ENCODE data around the gene LSM12.
A peak's percentile ranks its signal among the peaks of the same experiment; 100 is the strongest.
"Not testable (repeated sequence)": the region's sequence is repeated elsewhere in the genome, so short reads cannot be mapped to it uniquely, and the experiment has no call there.

The LSM12 gene

DNA sequence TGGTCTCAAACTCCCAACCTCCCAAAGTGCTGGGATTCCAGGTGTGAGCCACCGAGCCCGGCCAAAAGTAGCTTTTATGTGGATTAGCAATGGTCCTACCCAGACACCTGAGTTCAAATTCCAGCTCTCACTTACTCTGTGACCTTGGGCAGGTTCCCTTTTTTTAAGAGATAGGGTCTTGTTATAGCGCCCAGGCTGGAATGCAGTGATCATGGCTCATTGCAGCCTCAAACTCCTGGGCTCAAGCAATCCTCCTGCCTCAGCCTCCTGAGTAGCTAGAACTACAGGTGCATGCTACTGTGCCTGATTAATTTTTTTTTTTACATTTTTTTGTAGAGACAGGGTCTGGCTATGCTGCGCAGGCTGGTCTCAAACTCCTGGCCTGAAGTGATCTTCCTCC, 40.3 kb upstream of the LSM12 start:
- no peak for DNase-seq (ENCODE audit: low read depth)
- H3K4me3 ChIP-seq (ENCODE audit: control insufficient read depth, low read depth, low read length) = no peak overlapping the region
- TF ChIP-seq, protein P1, sequence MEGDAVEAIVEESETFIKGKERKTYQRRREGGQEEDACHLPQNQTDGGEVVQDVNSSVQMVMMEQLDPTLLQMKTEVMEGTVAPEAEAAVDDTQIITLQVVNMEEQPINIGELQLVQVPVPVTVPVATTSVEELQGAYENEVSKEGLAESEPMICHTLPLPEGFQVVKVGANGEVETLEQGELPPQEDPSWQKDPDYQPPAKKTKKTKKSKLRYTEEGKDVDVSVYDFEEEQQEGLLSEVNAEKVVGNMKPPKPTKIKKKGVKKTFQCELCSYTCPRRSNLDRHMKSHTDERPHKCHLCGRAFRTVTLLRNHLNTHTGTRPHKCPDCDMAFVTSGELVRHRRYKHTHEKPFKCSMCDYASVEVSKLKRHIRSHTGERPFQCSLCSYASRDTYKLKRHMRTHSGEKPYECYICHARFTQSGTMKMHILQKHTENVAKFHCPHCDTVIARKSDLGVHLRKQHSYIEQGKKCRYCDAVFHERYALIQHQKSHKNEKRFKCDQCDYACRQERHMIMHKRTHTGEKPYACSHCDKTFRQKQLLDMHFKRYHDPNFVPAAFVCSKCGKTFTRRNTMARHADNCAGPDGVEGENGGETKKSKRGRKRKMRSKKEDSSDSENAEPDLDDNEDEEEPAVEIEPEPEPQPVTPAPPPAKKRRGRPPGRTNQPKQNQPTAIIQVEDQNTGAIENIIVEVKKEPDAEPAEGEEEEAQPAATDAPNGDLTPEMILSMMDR (IDR thresholded peaks at IDR 0.05; ENCODE audit: control insufficient read depth, insufficient read depth, low read depth, low read length, missing control alignments) = no peak

DNA sequence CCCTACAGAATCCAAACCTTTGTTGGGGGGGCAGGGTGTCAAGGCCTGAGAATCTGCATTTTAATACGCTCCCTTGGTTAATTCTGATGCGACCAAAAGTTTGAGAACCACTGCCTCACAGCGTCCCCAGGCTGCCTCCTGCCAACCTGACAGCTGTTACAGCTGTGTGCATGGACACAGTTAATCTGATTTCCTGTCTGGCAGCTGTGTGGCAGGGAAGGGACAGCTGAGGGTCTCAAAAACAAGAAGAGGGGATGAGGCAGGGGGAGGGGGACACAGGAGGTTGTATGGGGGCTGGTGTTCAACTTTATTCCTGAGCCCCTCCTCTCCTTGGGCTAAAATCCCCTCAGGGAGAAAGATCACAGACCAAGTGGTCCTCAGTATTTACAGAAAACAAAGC, 39.5 kb upstream of the LSM12 start:
- DNase-seq (ENCODE audit: low read depth) = no peak
- TF ChIP-seq, protein P1 (IDR thresholded peaks at IDR 0.05; ENCODE audit: control insufficient read depth, insufficient read depth, low read depth, low read length, missing control alignments) = no peak
- no peak overlapping the region for H3K4me3 ChIP-seq (ENCODE audit: control insufficient read depth, low read depth, low read length)

DNA sequence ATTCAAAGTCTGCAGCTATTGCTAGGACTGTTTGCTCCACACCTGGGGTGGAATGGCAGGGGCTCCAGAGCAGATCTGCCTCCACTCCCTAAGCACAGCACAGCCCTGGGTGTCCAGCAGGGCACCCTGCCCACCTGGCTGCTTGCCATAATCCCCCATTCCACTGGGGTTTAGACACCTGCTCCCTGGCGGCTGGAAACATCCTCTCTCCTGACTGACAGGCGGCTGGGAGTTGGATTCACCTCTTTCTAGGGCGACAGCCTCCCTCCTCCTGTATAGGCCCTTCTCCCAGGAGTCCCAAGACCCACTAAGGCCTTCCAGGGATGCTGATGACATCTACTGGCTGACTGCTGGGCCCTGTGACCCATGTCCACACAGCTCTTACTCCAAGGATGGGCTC, 39.0 kb upstream of the LSM12 start:
- no peak overlapping the region for H3K4me3 ChIP-seq (ENCODE audit: control insufficient read depth, low read depth, low read length)
- TF ChIP-seq, protein P1 (IDR thresholded peaks at IDR 0.05; ENCODE audit: control insufficient read depth, insufficient read depth, low read depth, low read length, missing control alignments) = no peak
- DNase-seq (ENCODE audit: low read depth) = no peak

DNA sequence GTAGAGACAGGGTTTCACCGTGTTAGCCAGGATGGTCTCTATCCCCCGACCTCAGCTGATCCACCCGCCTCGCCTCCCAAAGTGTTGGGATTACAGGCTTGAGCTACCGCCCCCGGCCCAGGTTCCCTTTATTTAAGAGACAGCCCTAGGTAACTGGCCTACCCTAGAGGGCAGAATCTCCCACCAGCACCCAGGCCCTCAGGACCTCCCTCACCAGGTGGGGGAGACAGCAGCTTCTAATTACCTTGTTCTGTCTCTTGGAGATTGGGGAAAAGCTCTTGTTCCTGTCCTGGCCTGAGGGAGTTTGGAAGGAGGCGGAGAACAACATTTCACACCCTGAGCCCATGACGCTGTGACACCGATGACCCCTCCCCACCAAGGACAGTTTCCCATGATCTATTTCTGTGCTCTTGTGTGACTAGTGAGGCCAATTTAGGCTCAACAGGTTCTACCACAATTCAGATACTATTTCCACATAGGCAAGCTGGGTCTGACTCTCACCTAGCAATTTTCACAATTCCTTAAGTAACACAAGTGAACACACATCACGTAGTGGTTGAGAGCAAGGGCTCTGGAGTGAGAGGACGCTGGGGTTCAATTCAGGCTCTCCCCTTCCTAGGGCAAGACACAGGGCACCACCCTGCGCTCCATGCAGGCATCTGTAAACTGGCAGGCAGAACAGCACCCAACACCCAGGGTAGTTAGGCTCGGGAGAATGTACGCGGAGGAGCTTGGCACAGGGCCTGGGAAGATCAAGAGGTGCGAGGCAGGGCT, 36.6 kb upstream of the LSM12 start:
- no peak for DNase-seq (ENCODE audit: low read depth)
- H3K4me3 ChIP-seq (ENCODE audit: control insufficient read depth, low read depth, low read length) = no peak overlapping the region
- TF ChIP-seq, protein P1 (IDR thresholded peaks at IDR 0.05; ENCODE audit: control insufficient read depth, insufficient read depth, low read depth, low read length, missing control alignments) = no peak

DNA sequence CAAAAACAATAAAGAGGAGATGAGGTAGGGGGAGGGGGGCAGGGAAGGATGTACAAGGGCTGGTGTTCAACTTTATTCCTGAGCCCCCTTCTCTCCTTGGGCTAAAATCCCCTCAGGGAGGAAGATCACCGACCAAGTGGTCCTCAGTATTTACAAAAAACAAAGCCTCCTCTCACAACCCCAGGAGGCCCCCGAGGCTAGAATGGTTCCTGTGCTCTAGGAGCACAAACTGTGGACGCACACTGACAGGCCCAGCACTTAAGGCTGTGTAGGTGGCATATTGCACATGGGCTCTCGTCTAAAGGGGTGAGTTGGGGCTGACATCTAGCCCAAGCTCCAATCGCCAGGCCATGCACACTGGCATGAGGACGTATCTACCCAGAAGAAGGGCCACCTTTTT, 35.4 kb upstream of the LSM12 start:
- H3K4me3 ChIP-seq (ENCODE audit: control insufficient read depth, low read depth, low read length); DNase-seq (ENCODE audit: low read depth): not testable (repeated sequence)

DNA sequence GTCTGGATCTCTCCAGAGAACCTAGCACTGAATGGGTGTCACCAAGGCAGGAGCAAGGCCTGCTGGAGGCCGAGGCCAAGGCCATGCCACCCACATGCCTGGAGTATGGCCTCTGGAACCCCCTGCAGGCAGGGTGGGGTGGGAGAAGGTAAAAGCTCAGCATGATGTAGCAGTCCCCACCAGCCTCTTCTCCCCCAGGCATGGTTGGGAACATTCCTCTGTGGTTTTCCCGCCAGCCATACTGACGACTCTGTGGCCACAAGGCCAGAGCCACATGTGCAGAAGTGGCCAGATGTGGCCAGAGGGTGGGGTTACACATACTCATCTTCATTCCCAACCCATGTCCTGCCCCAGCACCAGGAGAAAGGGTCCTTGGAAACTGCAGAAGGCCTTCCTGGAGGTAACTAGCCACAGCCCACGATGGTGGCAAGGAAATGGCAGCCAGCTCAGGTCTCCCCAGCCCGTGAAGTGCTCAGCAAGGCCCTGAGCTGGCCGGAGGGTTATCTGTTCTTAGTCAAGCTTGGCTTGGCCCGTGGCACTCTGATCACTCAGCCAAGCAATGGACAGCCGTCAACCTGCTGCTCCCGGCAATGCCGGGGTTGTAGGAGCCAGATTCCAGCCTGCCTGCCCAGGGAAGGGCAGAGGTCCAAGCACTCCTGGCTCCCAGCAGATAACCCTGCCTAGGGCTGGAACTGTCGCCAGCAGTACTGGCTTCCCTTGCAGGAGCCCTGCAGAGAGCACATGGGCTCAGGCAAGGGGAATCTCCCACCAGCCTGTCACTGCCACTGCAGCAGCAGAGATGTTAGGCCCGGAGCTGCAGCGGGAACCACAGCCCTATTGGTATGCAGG, 30.9 kb upstream of the LSM12 start:
- peak; percentile 45 for DNase-seq (ENCODE audit: low read depth)
- TF ChIP-seq, protein P1 (IDR thresholded peaks at IDR 0.05; ENCODE audit: control insufficient read depth, insufficient read depth, low read depth, low read length, missing control alignments) = no peak
- no peak overlapping the region for H3K4me3 ChIP-seq (ENCODE audit: control insufficient read depth, low read depth, low read length)
